VCaP (cell line): ENCODE measurements around the gene SLC38A4.
"Not testable (repeated sequence)": the region's sequence is repeated elsewhere in the genome, so short reads cannot be mapped to it uniquely, and the experiment has no call there.

ENCODE experiments used
- H3K27ac ChIP-seq: fragments of 450-650 bp; 2 replicates; pipeline ENCODE4 v1.5.1; 2017
- CTCF ChIP-seq: fragments of 450-650 bp; conservative IDR thresholded peaks from 2 replicates; pipeline ENCODE4 v1.5.1; 2017; ENCODE audit warnings: mild to moderate bottlenecking, moderate library complexity

Gene SLC38A4

DNA sequence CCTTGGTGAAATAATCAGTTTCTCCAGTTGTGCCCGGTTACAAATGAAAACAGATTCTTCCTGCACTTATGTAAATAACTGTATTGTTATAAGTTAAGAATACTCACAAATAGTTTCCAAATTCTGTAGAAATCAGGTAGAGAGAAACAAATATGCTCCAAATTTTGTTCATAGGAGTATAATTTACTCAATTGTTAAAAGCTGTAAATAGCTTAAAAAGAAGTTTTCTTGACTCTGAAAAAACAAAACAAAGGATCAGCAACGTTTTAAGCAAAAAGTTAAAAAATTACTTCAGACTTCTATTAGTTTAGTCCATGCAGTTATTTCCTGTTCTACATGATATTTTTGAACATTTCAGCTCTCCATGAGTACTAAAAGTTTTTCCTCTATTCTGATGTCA lies 30.0 kb upstream of the SLC38A4 start:
- TF ChIP-seq CTCF: no peak

GRCh38 chr12:46854188-46854587 lies 28.4 kb upstream of the SLC38A4 start:
- H3K27ac ChIP-seq: not testable (repeated sequence)

More for the DNA sequence above, 30.0 kb upstream of the SLC38A4 start:
- H3K27ac ChIP-seq: no peak overlapping the region

DNA sequence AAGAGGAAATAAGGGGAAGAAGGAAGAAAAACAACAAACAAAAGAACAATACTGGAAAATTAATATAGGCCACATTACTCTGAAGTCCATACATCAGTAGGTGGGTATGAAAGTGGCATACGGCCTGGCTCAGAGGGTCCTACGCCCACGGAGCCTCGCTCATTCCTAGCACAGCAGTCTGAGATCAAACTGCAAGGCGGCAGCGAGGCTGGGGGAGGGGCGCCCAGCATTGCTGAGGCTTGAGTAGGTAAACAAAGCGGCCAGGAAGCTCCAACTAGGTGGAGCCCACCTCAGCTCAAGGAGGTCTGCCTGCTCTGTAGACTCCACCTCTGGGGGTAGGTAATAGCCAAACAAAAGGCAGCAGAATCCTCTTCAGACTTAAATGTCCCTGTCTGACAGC lies 23.0 kb upstream of the SLC38A4 start:
- H3K27ac ChIP-seq: not testable (repeated sequence)

GRCh38 chr12:46847001-46847400 lies 21.2 kb upstream of the SLC38A4 start:
- no peak overlapping the region for H3K27ac ChIP-seq

DNA sequence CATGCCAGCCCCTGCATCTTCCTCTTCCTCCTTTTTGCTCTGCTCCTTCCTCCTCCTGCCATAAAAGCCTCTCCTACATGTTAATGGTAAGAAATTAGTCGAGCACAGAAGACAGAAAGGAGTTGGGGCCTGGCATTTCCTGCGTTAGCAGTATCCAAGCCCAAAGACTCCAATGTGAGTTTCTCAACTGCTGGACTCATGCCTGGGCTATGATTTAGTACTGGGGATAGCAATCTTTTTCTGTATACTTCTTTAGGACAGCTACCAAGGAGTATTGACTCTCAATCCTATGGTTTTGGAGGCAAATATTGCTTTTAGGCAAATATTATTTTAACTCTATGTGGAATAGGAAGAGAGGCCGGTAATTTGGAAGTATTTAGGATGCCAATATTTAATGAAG lies 18.0 kb upstream of the SLC38A4 start:
- TF ChIP-seq CTCF: no peak
- no peak overlapping the region for H3K27ac ChIP-seq

More at GRCh38 chr12:46847001-46847400, 21.2 kb upstream of the SLC38A4 start:
- no peak for TF ChIP-seq CTCF

- TF ChIP-seq CTCF: no peak
- no peak overlapping the region for H3K27ac ChIP-seq
Measured at GRCh38 chr12:46841891-46842290, 16.1 kb upstream of the SLC38A4 start.

DNA sequence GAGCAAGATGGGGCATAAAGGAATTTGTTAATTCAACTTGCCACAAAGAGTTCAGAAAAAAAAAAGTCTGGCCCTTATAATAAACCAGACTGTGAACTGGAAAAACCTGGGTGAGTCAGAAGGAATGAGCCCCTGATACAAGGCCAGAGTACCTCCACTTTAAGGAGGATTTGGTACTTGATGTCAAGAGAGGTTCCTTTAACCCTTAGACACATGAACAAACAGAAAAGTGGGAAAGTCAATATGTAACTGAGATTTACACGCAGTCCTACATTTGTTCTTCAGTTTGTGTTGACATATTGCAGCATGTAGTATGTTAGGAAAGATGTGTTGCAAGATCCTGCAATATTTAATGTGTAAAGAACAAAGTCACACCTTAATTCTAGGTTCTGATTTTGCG lies 14.2 kb upstream of the SLC38A4 start:
- TF ChIP-seq CTCF: no peak
- H3K27ac ChIP-seq: no peak overlapping the region

- TF ChIP-seq CTCF: no peak
- H3K27ac ChIP-seq: no peak overlapping the region
Measured at GRCh38 chr12:46839232-46839631, 13.4 kb upstream of the SLC38A4 start.

DNA sequence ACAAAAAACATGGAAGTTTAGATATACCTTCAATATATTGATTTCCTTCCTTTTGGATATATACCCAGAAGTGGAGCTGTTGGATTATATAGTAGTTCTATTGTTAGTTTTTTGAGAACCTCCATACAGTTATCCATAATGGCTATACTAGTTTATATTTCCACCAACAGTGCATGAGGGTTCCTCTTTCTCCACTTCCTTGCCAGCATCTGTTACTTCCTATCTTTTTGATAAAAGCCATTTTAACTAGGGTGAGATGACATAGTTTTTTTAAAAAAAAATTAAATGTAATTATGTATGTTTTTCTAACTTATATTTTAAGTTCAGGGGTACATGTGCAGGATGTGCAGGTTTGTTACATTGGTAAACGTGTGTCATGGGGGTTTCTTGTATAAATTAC lies 10.0 kb upstream of the SLC38A4 start:
- H3K27ac ChIP-seq: no peak overlapping the region
- no peak for TF ChIP-seq CTCF
